HCT116 (cell line): Measurements from ENCODE around the gene HTRA2.

ENCODE experiments used
- CEBPB ChIP-seq: IDR thresholded peaks from 2 replicates; pipeline ENCODE4 v1.6.1; 2012; ENCODE audit warnings: low read depth
- EZH2phosphoT487 ChIP-seq: fragments of 200-600 bp; IDR thresholded peaks from 2 replicates; pipeline ENCODE4 v1.6.1; 2018; ENCODE audit warnings: antibody characterized with exemption, borderline replicate concordance
- FOSL1 ChIP-seq: IDR thresholded peaks from 2 replicates; pipeline ENCODE4 v1.6.1; 2012; ENCODE audit warnings: low read depth
- POLR2A ChIP-seq: IDR thresholded peaks from 2 replicates; pipeline ENCODE4 v1.7.0; 2011; ENCODE audit warnings: borderline replicate concordance; ENCODE audit not compliant: insufficient read depth, insufficient read length; ENCODE audit errors: extremely low read depth
- POLR2AphosphoS5 ChIP-seq: IDR thresholded peaks from 2 replicates; pipeline ENCODE4 v1.6.1; 2011; ENCODE audit warnings: mild to moderate bottlenecking, low read depth, low read length, moderate library complexity
- SIN3A ChIP-seq: IDR thresholded peaks from 2 replicates; pipeline ENCODE4 v1.6.1; 2012; ENCODE audit warnings: low read depth
- TCF7L2 ChIP-seq: IDR thresholded peaks from 2 replicates; pipeline ENCODE4 v1.7.0; 2011; ENCODE audit warnings: borderline replicate concordance, inconsistent platforms; ENCODE audit not compliant: insufficient read depth, insufficient read length; ENCODE audit errors: extremely low read depth
- YY1 ChIP-seq: IDR thresholded peaks from 2 replicates; pipeline ENCODE4 v1.6.1; 2011; ENCODE audit warnings: low read length, low read depth, moderate library complexity, mild to moderate bottlenecking; ENCODE audit not compliant: insufficient replicate concordance; ENCODE audit errors: extremely low read depth
- ZFX ChIP-seq: fragments of 450-650 bp; IDR thresholded peaks from 2 replicates; pipeline ENCODE4 v1.6.1; 2017
- ZNF274 ChIP-seq: fragments of 200-500 bp; sonication (Bioruptor generic); IDR thresholded peaks from 2 replicates; pipeline ENCODE4 v1.6.1; 2014; ENCODE audit warnings: mild to moderate bottlenecking, low read depth, low read length, inconsistent platforms
- TF ChIP-seq, protein P1 (sequence below), 3 experiments: fragments of 200-600 bp in 1 of 3; sonication (generic) in 1 of 3; IDR thresholded peaks in 2 of 3; conservative IDR thresholded peaks in 1 of 3; 2 replicates each; pipeline ENCODE4 v1.5.1; 2012 to 2017; ENCODE audit warnings: low read depth in 2 of 3, low read length in 2 of 3, antibody characterized with exemption in 1 of 3, borderline replicate concordance in 1 of 3, control low read depth in 1 of 3, mild to moderate bottlenecking in 1 of 3, mixed read lengths in 1 of 3, mixed run types in 1 of 3, moderate library complexity in 1 of 3; ENCODE audit not compliant: insufficient read depth in 1 of 3

DNA sequence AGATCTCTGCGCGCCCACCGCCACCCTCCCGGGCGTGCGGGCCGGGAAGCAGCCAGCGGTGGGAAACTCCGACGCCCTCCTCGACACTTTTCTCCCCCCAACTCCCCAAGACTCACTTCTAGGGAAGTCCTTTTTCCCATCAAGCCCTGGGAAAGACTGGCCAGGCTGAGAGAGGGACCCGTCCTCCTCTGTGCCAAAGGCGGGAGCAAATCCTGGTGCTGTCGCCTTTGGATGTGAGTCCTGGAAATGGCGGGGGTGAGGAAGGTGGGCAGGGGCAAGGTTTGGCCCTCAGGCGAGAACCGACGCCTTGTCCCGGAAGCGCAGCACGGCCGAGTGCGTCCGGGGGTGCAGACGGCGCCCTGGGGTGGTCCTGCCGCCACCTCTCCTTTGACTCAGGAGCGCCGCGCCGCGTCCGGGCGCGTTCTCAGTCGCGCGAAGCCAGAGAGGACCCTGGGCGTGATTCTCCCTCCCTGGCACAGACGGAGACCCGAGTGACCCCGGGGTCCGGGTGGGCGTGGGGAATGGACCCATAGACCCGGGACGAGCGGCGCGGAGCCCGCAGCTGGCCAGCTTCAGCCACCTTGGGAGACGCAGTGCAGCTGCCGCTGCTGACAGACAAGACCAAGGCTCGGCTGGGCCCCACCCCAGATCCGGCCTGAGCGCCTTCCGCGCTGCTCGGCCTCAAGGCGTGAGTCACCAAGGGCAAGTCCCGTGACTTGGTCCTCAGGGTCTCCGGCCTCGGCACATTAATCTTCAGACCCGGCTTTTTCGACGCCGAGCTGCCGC is 26.8 kb upstream of the HTRA2 start:
- no peak for TF ChIP-seq FOSL1
- no peak for TF ChIP-seq SIN3A
- TF ChIP-seq EZH2phosphoT487 = no peak
- no peak for TF ChIP-seq ZNF274
- peak; percentile 75 for TF ChIP-seq POLR2A
- no peak for TF ChIP-seq YY1
- TF ChIP-seq, protein P1, sequence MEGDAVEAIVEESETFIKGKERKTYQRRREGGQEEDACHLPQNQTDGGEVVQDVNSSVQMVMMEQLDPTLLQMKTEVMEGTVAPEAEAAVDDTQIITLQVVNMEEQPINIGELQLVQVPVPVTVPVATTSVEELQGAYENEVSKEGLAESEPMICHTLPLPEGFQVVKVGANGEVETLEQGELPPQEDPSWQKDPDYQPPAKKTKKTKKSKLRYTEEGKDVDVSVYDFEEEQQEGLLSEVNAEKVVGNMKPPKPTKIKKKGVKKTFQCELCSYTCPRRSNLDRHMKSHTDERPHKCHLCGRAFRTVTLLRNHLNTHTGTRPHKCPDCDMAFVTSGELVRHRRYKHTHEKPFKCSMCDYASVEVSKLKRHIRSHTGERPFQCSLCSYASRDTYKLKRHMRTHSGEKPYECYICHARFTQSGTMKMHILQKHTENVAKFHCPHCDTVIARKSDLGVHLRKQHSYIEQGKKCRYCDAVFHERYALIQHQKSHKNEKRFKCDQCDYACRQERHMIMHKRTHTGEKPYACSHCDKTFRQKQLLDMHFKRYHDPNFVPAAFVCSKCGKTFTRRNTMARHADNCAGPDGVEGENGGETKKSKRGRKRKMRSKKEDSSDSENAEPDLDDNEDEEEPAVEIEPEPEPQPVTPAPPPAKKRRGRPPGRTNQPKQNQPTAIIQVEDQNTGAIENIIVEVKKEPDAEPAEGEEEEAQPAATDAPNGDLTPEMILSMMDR (IDR thresholded peaks at IDR 0.05 in 2 of 3, conservative IDR thresholded peaks at IDR 0.05 in 1 of 3; ENCODE audit: borderline replicate concordance in 1 of 3, insufficient read depth in 1 of 3, low read depth in 2 of 3, low read length in 2 of 3) = peak in 2 of 3 experiments; percentile 17 to 44; a peak in 2 of 6 replicates
- peak; percentile 62; the same call in 1 of the 2 replicates for TF ChIP-seq ZFX
- TF ChIP-seq POLR2AphosphoS5 = peak; percentile 86
- peak; percentile 49 for TF ChIP-seq TCF7L2
- no peak for TF ChIP-seq CEBPB
